GM19324 (cell line): ENCODE measurements around the gene DOCK6.

Experiments used
- ATAC-seq: cut with Tn5 transposase; IDR thresholded peaks from one replicate; pipeline ENCODE4 v1.9.1; 2021; ENCODE audit warnings: mild to moderate bottlenecking, moderate library complexity; ENCODE audit not compliant: unreplicated experiment, low FRiP score

The DOCK6 gene

GRCh38 chr19:11155373-11156120, 106.8 kb downstream of the DOCK6 start, which contains the start of gene SPC24:
Gene SPC24 (minus strand): TSS chr19:11155782. CDS start chr19:11155776, 6 bp downstream.
- peak; percentile 93 for ATAC-seq

DNA sequence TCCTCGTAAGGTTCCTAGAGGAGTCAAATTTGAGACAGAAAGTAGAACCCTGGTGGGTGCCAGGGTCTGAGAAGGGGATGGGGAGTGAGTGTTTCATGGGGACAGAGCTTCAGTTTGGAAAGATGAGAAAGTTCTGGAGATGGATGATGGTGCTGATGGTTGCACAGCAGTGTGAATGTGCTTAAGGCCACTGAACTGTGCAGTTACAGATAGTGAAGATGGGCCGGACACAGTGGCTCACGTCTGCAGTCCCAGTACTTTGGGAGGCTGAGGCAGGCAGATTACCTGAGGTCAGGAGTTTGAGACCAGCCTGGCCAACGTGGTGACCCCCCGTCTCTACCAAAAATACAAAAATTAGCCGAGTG, 107.7 kb downstream of the DOCK6 start:
- no peak for ATAC-seq

- ATAC-seq: no peak
Measured at GRCh38 chr19:11152318-11153062, 109.8 kb downstream of the DOCK6 start.

- ATAC-seq: no peak
Measured at GRCh38 chr19:11151181-11151580, 111.1 kb downstream of the DOCK6 start.
